Measurements from ENCODE around the gene DNAJA2. TPM values are rescaled to one million over a fixed set of nuclear protein-coding genes. Genes with fewer than 3 reads are reported as not detected.
A peak's percentile ranks its signal among the peaks of the same experiment; 100 is the strongest.

DNAJA2 gene
- polyA plus RNA-seq, 1 donor from 2014 or later: 76.2 TPM

GRCh38 chr16:46926470-46927225, 46.8 kb downstream of the DNAJA2 start:
- Mint-ChIP-seq H3K27ac (no peak overlapping the region), H3K36me3 (peaks cover 2% of the 10 kb centered on the region), H3K27me3 (no peaks in the 10 kb centered on the region), H3K4me3 (peak overlapping the region in 1 of 4 donors; percentile 8), H3K9me3 (no peaks in the 10 kb centered on the region), H3K4me1 (peaks cover 0 to 4% (median 3%) of the 10 kb centered on the region in 3 donors)

- H3K4me3 Mint-ChIP-seq: no peak overlapping the region
- no peaks in the 10 kb centered on the region for H3K9me3 Mint-ChIP-seq
- peaks cover 2% of the 10 kb centered on the region for H3K36me3 Mint-ChIP-seq
- peaks cover 4 to 7% (median 6%) of the 10 kb centered on the region in 3 donors for H3K4me1 Mint-ChIP-seq
- H3K27ac Mint-ChIP-seq: no peak overlapping the region
- H3K27me3 Mint-ChIP-seq: no peaks in the 10 kb centered on the region
These were observed 49.1 kb downstream of the DNAJA2 start for GRCh38 chr16:46924402-46924801.

- no peaks in the 10 kb centered on the region for H3K9me3 Mint-ChIP-seq
- no peaks in the 10 kb centered on the region for H3K27me3 Mint-ChIP-seq
- peaks cover 2% of the 10 kb centered on the region for H3K36me3 Mint-ChIP-seq
- no peak overlapping the region for H3K27ac Mint-ChIP-seq
- peaks cover 10 to 14% (median 11%) of the 10 kb centered on the region in 3 donors for H3K4me1 Mint-ChIP-seq
- H3K4me3 Mint-ChIP-seq: no peak overlapping the region
These were observed 49.8 kb downstream of the DNAJA2 start for GRCh38 chr16:46923513-46924295.

- H3K36me3 Mint-ChIP-seq: peaks cover 2% of the 10 kb centered on the region
- H3K27ac Mint-ChIP-seq: no peak overlapping the region
- H3K9me3 Mint-ChIP-seq: no peaks in the 10 kb centered on the region
- no peak overlapping the region for H3K4me3 Mint-ChIP-seq
- peaks cover 17 to 29% (median 25%) of the 10 kb centered on the region in 3 donors for H3K4me1 Mint-ChIP-seq
- H3K27me3 Mint-ChIP-seq: no peaks in the 10 kb centered on the region
These were observed 51.2 kb downstream of the DNAJA2 start for GRCh38 chr16:46922239-46922638.

GRCh38 chr16:46920402-46921068, 52.9 kb downstream of the DNAJA2 start:
- Mint-ChIP-seq H3K27me3 (no peaks in the 10 kb centered on the region), H3K36me3 (peaks cover 2% of the 10 kb centered on the region), H3K9me3 (peaks cover 0 to 2% (median 0%) of the 10 kb centered on the region in 3 donors), H3K27ac (peak overlapping the region in 1 of 3 donors; percentile 23), H3K4me1 (peaks cover 28 to 42% (median 35%) of the 10 kb centered on the region in 3 donors), H3K4me3 (no peak overlapping the region)

- peaks cover 28 to 50% (median 39%) of the 10 kb centered on the region in 3 donors for H3K4me1 Mint-ChIP-seq
- peak overlapping the region; percentile 46 to 92 (median 50) for H3K27ac Mint-ChIP-seq
- H3K9me3 Mint-ChIP-seq: peaks cover 0 to 4% (median 0%) of the 10 kb centered on the region in 3 donors
- H3K4me3 Mint-ChIP-seq: peak overlapping the region; percentile 54 to 93 (median 80)
- H3K36me3 Mint-ChIP-seq: peaks cover 4% of the 10 kb centered on the region
- H3K27me3 Mint-ChIP-seq: no peaks in the 10 kb centered on the region
These were observed 54.3 kb downstream of the DNAJA2 start for GRCh38 chr16:46918905-46919792.

GRCh38 chr16:46918400-46918799, 55.1 kb downstream of the DNAJA2 start:
- peaks cover 0 to 4% (median 0%) of the 10 kb centered on the region in 3 donors for H3K9me3 Mint-ChIP-seq
- peaks cover 4% of the 10 kb centered on the region for H3K36me3 Mint-ChIP-seq
- H3K4me3 Mint-ChIP-seq: peak overlapping the region in 3 of 4 donors; percentile 54 to 93 (median 86)
- H3K27me3 Mint-ChIP-seq: no peaks in the 10 kb centered on the region
- H3K4me1 Mint-ChIP-seq: peaks cover 28 to 54% (median 46%) of the 10 kb centered on the region in 3 donors
- H3K27ac Mint-ChIP-seq: peak overlapping the region; percentile 46 to 92 (median 50)

- peak overlapping the region in 3 of 4 donors; percentile 27 to 93 (median 51) for H3K4me3 Mint-ChIP-seq
- H3K27ac Mint-ChIP-seq: peak overlapping the region in 2 of 3 donors; percentile 21 to 94
- peaks cover 2% of the 10 kb centered on the region for H3K36me3 Mint-ChIP-seq
- H3K27me3 Mint-ChIP-seq: no peaks in the 10 kb centered on the region
- peaks cover 34 to 61% (median 55%) of the 10 kb centered on the region in 3 donors for H3K4me1 Mint-ChIP-seq
- peaks cover 0 to 4% (median 0%) of the 10 kb centered on the region in 3 donors for H3K9me3 Mint-ChIP-seq
These were observed 56.5 kb downstream of the DNAJA2 start for GRCh38 chr16:46916980-46917379.

- Mint-ChIP-seq H3K27me3 (no peaks in the 10 kb centered on the region), H3K4me3 (peak overlapping the region in 1 of 4 donors; percentile 93), H3K9me3 (peaks cover 0 to 4% (median 0%) of the 10 kb centered on the region in 3 donors), H3K4me1 (peaks cover 41 to 73% (median 64%) of the 10 kb centered on the region in 3 donors), H3K27ac (peak overlapping the region in 1 of 3 donors; percentile 21), H3K36me3 (peaks cover 2% of the 10 kb centered on the region)
These were observed 57.9 kb downstream of the DNAJA2 start for GRCh38 chr16:46915483-46916025.

GRCh38 chr16:46914556-46915201, 58.8 kb downstream of the DNAJA2 start:
- Mint-ChIP-seq H3K4me1 (peaks cover 40 to 75% (median 67%) of the 10 kb centered on the region in 3 donors), H3K4me3 (no peak overlapping the region), H3K36me3 (peaks cover 2% of the 10 kb centered on the region), H3K9me3 (peaks cover 0 to 4% (median 0%) of the 10 kb centered on the region in 3 donors), H3K27me3 (no peaks in the 10 kb centered on the region), H3K27ac (no peak overlapping the region)

- Mint-ChIP-seq H3K27ac (peak overlapping the region; percentile 26 to 95 (median 47)), H3K4me1 (peaks cover 24 to 61% (median 50%) of the 10 kb centered on the region in 3 donors)
These were observed 61.8 kb downstream of the DNAJA2 start for GRCh38 chr16:46911650-46912049.

GRCh38 chr16:46911038-46911437, 62.4 kb downstream of the DNAJA2 start:
- H3K9me3 Mint-ChIP-seq: peaks cover 0 to 4% (median 0%) of the 10 kb centered on the region in 3 donors
- H3K27ac Mint-ChIP-seq: peak overlapping the region; percentile 26 to 95 (median 47)
- peaks cover 19 to 57% (median 46%) of the 10 kb centered on the region in 3 donors for H3K4me1 Mint-ChIP-seq
- H3K27me3 Mint-ChIP-seq: no peaks in the 10 kb centered on the region
- peak overlapping the region; percentile 21 to 79 (median 76) for H3K4me3 Mint-ChIP-seq
- H3K36me3 Mint-ChIP-seq: peaks cover 2% of the 10 kb centered on the region

More at GRCh38 chr16:46911650-46912049, 61.8 kb downstream of the DNAJA2 start:
- Mint-ChIP-seq H3K9me3 (peaks cover 0 to 4% (median 0%) of the 10 kb centered on the region in 3 donors), H3K4me3 (peak overlapping the region; percentile 21 to 79 (median 54)), H3K36me3 (peaks cover 2% of the 10 kb centered on the region), H3K27me3 (no peaks in the 10 kb centered on the region)
